ENCODE data around the gene ZNF594.

GRCh38 chr17:5203908-5204294 lies 12.2 kb upstream of the ZNF594 start:
- TF ChIP-seq POLR2A (IDR thresholded peaks at IDR 0.05) (no peak), CTCF (IDR thresholded peaks at IDR 0.05) (no peak)

All from lower leg skin (tissue), 3 donors.